Neural cell (in vitro differentiated cells): ENCODE measurements around the gene ZNF536.

Source experiments
- CTCF ChIP-seq: fragments of 450-650 bp; IDR thresholded peaks from 2 replicates; pipeline ENCODE4 v1.5.1; 2014; ENCODE audit warnings: antibody characterized with exemption, mild to moderate bottlenecking, moderate library complexity; ENCODE audit not compliant: poor library complexity, severe bottlenecking
- EP300 ChIP-seq: fragments of 450-650 bp; conservative IDR thresholded peaks from 2 replicates; pipeline ENCODE4 v1.6.1; 2014; ENCODE audit warnings: antibody characterized with exemption, mild to moderate bottlenecking, moderate library complexity; ENCODE audit not compliant: poor library complexity, severe bottlenecking
- EZH2 ChIP-seq: fragments of 200-600, 300-800 bp; shearing (Covaris generic), sonication (generic); IDR thresholded peaks from 2 replicates; pipeline ENCODE4 v1.6.1; 2014; ENCODE audit warnings: antibody characterized with exemption, low read length, borderline replicate concordance, mild to moderate bottlenecking; ENCODE audit not compliant: insufficient read depth, poor library complexity, severe bottlenecking
- POLR2AphosphoS5 ChIP-seq: IDR thresholded peaks from 2 replicates; pipeline ENCODE4 v1.6.1; 2012
- RAD21 ChIP-seq: fragments of 450-650 bp; conservative IDR thresholded peaks from 2 replicates; pipeline ENCODE4 v1.6.1; 2014; ENCODE audit warnings: antibody characterized with exemption, mild to moderate bottlenecking, moderate library complexity
- REST ChIP-seq: IDR thresholded peaks from 2 replicates; pipeline ENCODE4 v1.6.1; 2012; ENCODE audit warnings: borderline replicate concordance
- SMC3 ChIP-seq: fragments of 450-650 bp; conservative IDR thresholded peaks from 2 replicates; pipeline ENCODE4 v1.6.1; 2014; ENCODE audit warnings: antibody characterized with exemption, mild to moderate bottlenecking, moderate library complexity; ENCODE audit not compliant: poor library complexity

GRCh38 chr19:30519607-30520205 lies 147.5 kb downstream of the ZNF536 start:
- no peak for TF ChIP-seq REST
- TF ChIP-seq EZH2, result no peak
- no peak for TF ChIP-seq POLR2AphosphoS5
- TF ChIP-seq CTCF, result no peak
- TF ChIP-seq EP300, result no peak
- no peak for TF ChIP-seq RAD21
- no peak for TF ChIP-seq SMC3
